GM04503 (cell line): ENCODE measurements around the gene TMEM208.

Experiments
- DNase-seq: peaks from one replicate; pipeline ENCODE4 v3.0.0-alpha.2; 2012; ENCODE audit warnings: low read depth

Gene TMEM208

DNA sequence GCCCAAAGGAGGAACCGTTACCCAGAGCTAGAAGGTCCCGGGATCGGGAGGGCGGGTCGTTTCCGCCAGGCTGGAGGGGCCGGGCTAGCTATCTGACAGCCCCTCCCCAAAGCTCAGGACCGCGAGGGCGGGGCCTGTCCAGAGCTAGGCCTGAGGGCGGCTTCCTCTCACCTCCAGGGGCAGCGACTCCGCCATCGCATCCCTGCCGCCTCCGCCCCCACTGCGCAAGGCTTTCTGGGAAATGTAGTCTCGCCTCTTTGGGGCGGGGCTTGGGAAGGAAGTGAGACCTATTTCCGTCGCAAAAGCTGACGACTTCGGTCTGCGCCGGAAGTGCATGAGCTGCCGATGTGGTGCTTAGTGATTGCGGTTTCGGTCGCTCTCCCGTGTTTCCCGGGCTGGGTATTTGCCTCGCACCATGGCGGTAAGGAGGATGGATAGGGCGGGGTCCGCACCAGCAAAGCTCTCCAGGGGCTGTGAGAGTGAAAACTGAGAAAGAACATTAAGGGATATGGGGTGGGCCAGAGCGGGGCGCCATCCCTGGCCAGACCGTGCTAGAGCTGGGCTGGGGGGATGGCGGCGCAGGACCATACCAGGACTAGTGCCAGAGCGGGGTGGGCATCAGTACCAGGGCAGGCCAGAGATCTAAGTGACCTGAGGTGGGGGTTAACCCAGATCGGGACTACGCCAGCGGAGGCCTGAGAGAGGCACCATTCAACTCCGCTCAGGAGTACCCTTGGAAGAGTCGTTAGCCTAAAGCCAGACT is at the start of gene TMEM208:
TSS of gene TMEM208 (plus strand) at position 327 of the 763 bp plus-strand sequence. CDS start at position 416, 89 bp downstream.
- DNase-seq = peak; percentile 92

- DNase-seq = no peak
These were observed 48.9 kb upstream of the TMEM208 start for GRCh38 chr16:67177743-67178699.

DNA sequence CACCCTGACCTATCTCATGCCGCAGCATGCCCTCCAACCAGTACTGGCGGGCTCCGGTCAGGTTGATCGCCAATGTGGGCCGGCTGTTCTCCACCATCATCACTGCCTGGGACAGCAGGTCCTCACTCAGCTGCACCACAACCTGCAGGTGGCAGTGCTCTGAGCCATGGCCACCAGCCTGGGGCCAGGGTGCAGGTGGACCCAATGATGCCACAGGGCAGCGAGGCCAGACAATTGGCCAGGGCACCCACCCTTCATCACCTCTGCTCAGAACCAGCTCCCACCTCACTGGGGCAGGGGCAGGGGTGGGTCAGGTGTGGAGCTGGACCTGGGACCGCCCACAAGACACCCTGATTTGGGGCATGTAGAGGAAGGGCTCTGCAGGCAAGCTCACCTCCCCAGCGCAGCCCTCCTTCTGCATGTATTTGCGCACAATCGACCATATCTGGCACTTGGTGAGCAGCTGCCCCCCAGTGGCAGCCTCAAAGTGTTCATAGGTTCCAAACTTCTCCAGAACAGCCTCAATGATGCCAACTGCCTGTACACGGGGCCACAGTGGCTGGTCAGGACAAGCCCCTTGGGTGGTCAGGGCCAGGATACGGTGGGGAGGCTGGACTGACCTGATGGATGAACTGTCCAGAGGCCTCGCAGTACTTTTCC is 47.4 kb upstream of the TMEM208 start:
- DNase-seq = no peak

- no peak for DNase-seq
These were observed 46.8 kb upstream of the TMEM208 start for GRCh38 chr16:67180166-67180565.

- DNase-seq = peak; percentile 77
These were observed 45.6 kb upstream of the TMEM208 start for GRCh38 chr16:67181346-67181745.

GRCh38 chr16:67182288-67182687 is 44.6 kb upstream of the TMEM208 start:
- no peak for DNase-seq

- no peak for DNase-seq
These were observed 43.7 kb upstream of the TMEM208 start for GRCh38 chr16:67183284-67183626.

GRCh38 chr16:67183627-67184452 is 43.1 kb upstream of the TMEM208 start, which contains the start of gene MATCAP1:
Gene MATCAP1 (minus strand): TSS chr16:67183963. CDS start chr16:67180610, 3,353 bp downstream.
- DNase-seq = peak; percentile 85

DNA sequence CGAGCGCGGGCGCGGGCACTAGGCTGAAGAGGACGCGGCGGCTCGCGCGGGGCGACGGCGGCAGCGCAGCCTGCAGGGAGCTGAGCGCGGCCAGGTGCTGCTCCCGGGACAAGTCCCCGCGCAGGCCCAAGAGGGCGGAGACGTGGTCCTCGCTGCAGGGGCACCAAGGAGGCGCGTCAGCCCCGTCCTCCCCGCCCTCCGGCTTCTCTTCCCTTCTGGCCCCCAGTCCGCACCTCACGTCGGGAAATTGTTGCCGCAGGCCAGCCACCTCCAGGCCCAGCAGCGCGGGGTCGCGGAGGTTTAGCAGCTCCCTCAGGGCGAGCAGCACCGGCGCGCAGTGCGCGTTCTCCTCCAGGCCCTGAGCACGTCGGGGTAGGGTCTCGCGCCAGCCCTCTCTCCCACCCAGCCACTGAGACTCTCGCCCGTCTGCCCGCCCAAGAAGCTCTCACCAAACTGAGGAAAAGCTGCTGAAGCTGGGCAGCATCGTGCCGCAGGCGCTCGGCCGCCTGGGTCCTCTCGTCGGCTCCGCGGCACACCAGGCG is 42.4 kb upstream of the TMEM208 start:
- no peak for DNase-seq

DNA sequence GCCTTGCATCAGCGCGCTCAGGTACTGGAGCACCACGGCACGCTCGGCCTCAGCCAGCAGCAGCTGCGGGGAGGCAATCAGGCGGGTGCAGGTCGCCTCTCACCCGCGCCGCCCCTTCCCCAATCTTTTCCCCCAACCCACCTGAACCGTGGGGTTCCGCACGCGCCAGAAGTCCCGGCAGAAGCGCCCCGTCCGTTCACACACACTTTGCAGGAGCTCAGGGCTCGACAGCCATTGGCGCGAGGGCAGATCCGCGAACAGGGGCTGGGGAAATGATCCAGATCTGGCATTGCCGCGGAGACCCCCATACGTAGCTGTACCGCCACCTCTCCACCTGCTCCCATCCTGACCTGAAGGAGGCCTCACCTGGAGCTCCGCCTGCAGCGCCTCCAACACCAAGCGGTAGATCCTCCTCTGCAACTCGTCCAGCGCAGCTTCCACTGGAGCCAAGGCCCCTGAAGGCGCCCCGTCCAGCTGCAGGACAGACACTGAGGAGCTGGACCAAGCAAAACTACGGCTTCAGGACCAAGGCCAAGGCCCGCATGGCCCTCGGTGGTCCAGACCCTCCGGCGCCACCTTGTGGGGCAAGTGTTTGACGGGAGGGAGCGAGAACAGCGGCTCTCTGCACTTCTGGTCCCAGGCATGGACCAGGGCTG is 41.8 kb upstream of the TMEM208 start:
- DNase-seq = peak; percentile 39

GRCh38 chr16:67185651-67186134 is 41.2 kb upstream of the TMEM208 start:
- no peak for DNase-seq

- DNase-seq = no peak
These were observed 40.4 kb upstream of the TMEM208 start for GRCh38 chr16:67186550-67186950.

GRCh38 chr16:67187175-67187890 is 39.6 kb upstream of the TMEM208 start:
- DNase-seq = no peak

DNA sequence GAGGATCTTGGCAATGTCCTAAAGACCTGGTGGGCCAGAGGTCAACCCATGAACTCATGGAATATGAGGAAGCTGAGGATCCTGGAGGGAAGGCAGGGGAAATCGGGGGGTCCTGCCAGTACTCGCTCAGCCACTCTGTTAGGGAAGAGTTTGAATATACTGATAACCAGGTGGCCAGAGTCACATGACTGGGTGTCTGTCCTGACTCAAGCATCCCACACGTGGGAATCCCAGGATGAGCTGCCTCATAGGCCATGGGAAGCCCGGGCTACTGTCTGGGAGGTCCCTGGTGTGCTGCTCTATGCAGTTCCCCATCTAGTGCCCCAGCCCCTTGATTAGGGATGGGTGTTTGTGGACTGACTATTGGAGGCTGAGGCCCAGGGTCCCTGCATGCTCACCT is 38.6 kb upstream of the TMEM208 start:
- no peak for DNase-seq

- no peak for DNase-seq
These were observed 38.1 kb upstream of the TMEM208 start for GRCh38 chr16:67188798-67189197.

DNA sequence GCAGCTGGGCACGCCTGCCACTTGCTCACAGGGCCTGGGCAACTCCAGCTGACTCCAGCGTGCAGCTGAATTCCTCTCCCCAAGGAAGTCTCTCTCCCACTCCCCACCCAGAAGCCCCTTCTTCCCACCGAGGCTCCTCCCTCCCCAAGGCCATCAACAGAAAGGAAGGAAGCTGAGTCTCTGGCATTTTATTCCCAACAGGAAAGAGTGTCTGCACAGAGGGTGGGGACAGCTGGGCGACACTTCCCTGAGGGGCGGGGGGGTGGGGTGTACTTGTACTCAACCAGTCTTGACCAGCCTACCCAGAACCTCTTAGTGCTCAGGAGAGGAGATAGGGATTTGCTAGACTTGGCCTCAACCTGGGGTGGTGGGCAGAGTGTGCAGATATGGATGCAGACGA is 36.9 kb upstream of the TMEM208 start, which contains the start of gene EXOC3L1:
TSS of gene EXOC3L1 (minus strand) at position 96 of the 400 bp plus-strand sequence. CDS start 460 bp downstream, outside the sequence.
- no peak for DNase-seq

DNA sequence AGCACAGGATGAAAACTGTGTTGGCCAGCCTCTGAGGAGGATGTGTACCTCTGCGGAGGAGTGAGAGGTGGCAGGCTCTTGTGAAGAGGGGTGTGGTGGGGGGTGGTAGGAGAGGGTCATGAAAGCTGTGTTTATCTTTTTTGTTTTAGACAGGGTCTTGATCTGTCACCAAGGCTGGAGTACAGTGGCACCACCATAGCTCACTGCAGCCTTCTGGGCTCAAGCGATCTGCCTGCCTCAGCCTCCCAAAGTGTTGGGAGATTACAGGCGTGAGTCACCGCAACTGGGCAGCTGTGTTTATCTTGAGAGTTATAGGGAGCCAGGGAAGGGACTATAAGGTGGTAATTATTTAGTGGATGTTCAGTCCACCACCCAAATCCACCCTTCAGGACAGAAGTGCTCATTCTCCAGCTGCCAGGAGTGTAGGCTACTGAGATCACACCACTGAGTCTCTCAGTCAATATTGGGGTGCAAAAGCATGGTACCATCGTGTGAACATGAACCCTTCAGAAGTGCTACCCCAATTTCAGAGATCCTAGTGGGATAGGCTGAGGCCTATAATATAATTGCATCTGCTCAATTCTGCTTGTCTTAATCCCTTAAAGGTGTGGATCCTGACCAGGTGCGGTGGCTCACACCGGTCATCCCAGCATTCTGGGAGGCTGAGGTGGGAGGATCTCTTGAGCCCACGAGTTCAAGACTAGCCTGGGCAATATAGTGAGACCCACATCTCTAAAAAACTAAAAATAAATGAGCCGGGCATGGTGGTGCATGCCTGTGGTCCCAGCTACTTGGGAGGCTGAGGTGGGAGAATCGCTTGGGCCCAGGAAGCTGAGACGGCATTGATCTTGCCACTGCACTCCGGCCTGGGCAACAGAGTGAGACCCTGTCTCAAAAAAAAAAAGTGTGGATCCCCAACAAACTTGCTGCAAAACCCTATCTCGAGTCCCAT is 36.2 kb upstream of the TMEM208 start:
- no peak for DNase-seq

- DNase-seq = no peak
These were observed 35.4 kb upstream of the TMEM208 start for GRCh38 chr16:67191411-67191994.
